HepG2 (cell line): ENCODE results near the gene CHN2. TPM values are rescaled to one million over a fixed set of nuclear protein-coding genes. Genes with fewer than 3 reads are reported as not detected.

Source experiments
- ATAC-seq: fragments of 200-7000 bp; cut with Tn5 transposase; 3 replicates; pipeline ENCODE4 v1.9.1; 2020; ENCODE audit warnings: mild to moderate bottlenecking, moderate library complexity
- BruUV-seq: library from RNA; stranded (reverse); fragments of 400-500 nt; replicated peaks from 2 replicates; lab custom pipeline; 2021; lab: Mats Ljungman, UMichigan
- CTCF ChIA-PET: fragments of 300-600 bp; formaldehyde crosslinking; extraction: SDS; loops from one replicate; lab custom pipeline; 2021; ENCODE audit warnings: low total read pairs, inconsistent platforms, low intra/inter-chr PET ratio; lab: Yijun Ruan, JAX
- POLR2A ChIA-PET: fragments of 350-600 bp; sonication (Branson Sonifier 250); formaldehyde crosslinking; loops from one replicate; lab custom pipeline; 2020; ENCODE audit warnings: antibody characterized with exemption, inconsistent platforms; lab: Yijun Ruan, JAX
- DNase-seq: peaks from one replicate; pipeline ENCODE4 v3.0.0-alpha.2; 2015; ENCODE audit warnings: low spot score
- FAIRE-seq: peaks from 3 replicates; lab custom pipeline; 2011; peaks lifted over from hg19 to GRCh38; lab: Jason Lieb, UNC
- H2AFZ ChIP-seq: one replicate; pipeline ENCODE4 v1.6.1; 2011; ENCODE audit warnings: low read length, inconsistent platforms
- H3K27ac ChIP-seq: fragments of 300-600 bp; 3 replicates; pipeline ENCODE4 v1.8.0; 2011; ENCODE audit warnings: mixed run types, mild to moderate bottlenecking, mixed read lengths, low read length, inconsistent platforms; ENCODE audit not compliant: insufficient read depth; ENCODE audit errors: extremely low read length
- H3K27me3 ChIP-seq, 2 experiments: fragments of 200-600 bp in 1 of 2; 2 replicates in 1 of 2; 3 replicates in 1 of 2; pipeline versions ENCODE4 v1.6.0 to v1.8.0; 2011; ENCODE audit warnings: low read length in 2 of 2, mild to moderate bottlenecking in 2 of 2, moderate library complexity in 2 of 2, inconsistent platforms in 1 of 2; ENCODE audit not compliant: insufficient read depth in 2 of 2, control insufficient read depth in 1 of 2
- H3K36me3 ChIP-seq, 2 experiments: fragments of 200-600 bp in 1 of 2; replicated peaks in 1 of 2; 2 replicates in 1 of 2; 3 replicates in 1 of 2; pipeline versions ENCODE4 v1.5.1 to v1.8.0; 2011; ENCODE audit warnings: low read length in 2 of 2, inconsistent platforms in 1 of 2; ENCODE audit not compliant: insufficient read depth in 2 of 2, control insufficient read depth in 1 of 2
- H3K4me1 ChIP-seq: 2 replicates; pipeline ENCODE4 v1.5.1; 2012; ENCODE audit warnings: low read length, inconsistent platforms; ENCODE audit not compliant: insufficient read depth
- H3K4me2 ChIP-seq: 2 replicates; pipeline ENCODE4 v1.6.0; 2011; ENCODE audit warnings: low read depth, low read length, inconsistent platforms
- H3K4me3 ChIP-seq, 3 experiments: fragments of 200-600 bp in 1 of 3; sonication (generic), shearing (Covaris generic) in 1 of 3; replicated peaks in 1 of 3; 2 replicates each; pipeline ENCODE4 v1.5.1; 2011 to 2016; ENCODE audit warnings: low read length in 3 of 3, inconsistent platforms in 2 of 3, low read depth in 2 of 3, mild to moderate bottlenecking in 2 of 3, control low read depth in 1 of 3, mixed read lengths in 1 of 3; ENCODE audit not compliant: insufficient read depth in 1 of 3
- H3K79me2 ChIP-seq: one replicate; pipeline ENCODE4 v1.6.1; 2011; ENCODE audit warnings: low read length, inconsistent platforms; ENCODE audit not compliant: insufficient read depth
- H3K9ac ChIP-seq: 2 replicates; pipeline ENCODE4 v1.6.0; 2011; ENCODE audit warnings: mild to moderate bottlenecking, low read depth, low read length, inconsistent platforms; ENCODE audit not compliant: insufficient read depth
- H3K9me3 ChIP-seq: 2 replicates; pipeline ENCODE4 v1.5.1; 2012; ENCODE audit warnings: mild to moderate bottlenecking, low read length
- H4K20me1 ChIP-seq: 2 replicates; pipeline ENCODE4 v1.6.0; 2011; ENCODE audit warnings: inconsistent platforms, mild to moderate bottlenecking, low read length, moderate library complexity; ENCODE audit not compliant: insufficient read depth
- ARNT2 ChIP-seq: sonication (generic); formaldehyde crosslinking; IDR thresholded peaks from 2 replicates; pipeline ENCODE4 v1.8.0; 2022; ENCODE audit warnings: mild to moderate bottlenecking, low read depth, missing genetic modification reagents, moderate library complexity
- ATF3 ChIP-seq: sonication (generic); formaldehyde crosslinking; IDR thresholded peaks from 2 replicates; pipeline ENCODE4 v1.4.0; 2020; ENCODE audit warnings: missing genetic modification reagents
- ELK4 ChIP-seq: sonication (generic); formaldehyde crosslinking; IDR thresholded peaks from 2 replicates; pipeline ENCODE4 v1.9.0; 2021; ENCODE audit warnings: missing genetic modification reagents, borderline replicate concordance
- FOXJ3 ChIP-seq: sonication (generic); formaldehyde crosslinking; IDR thresholded peaks from 2 replicates; pipeline ENCODE4 v1.4.0; 2020; ENCODE audit warnings: missing genetic modification reagents, mild to moderate bottlenecking, borderline replicate concordance
- FOXO1 ChIP-seq: sonication (generic); formaldehyde crosslinking; IDR thresholded peaks from 2 replicates; pipeline ENCODE4 v1.4.0; 2020; ENCODE audit warnings: missing genetic modification reagents
- GPN1 ChIP-seq: sonication (generic); formaldehyde crosslinking; IDR thresholded peaks from 2 replicates; pipeline ENCODE4 v1.5.1; 2020; ENCODE audit warnings: missing genetic modification reagents, borderline replicate concordance
- HMGA1 ChIP-seq: sonication (generic); formaldehyde crosslinking; conservative IDR thresholded peaks from 2 replicates; pipeline ENCODE4 v1.4.0; 2020; ENCODE audit warnings: missing genetic modification reagents
- HOXA5 ChIP-seq: sonication (generic); formaldehyde crosslinking; IDR thresholded peaks from 2 replicates; pipeline ENCODE4 v1.4.0; 2020; ENCODE audit warnings: missing genetic modification reagents
- IKZF1 ChIP-seq: fragments of 450-650 bp; IDR thresholded peaks from 2 replicates; pipeline ENCODE4 v1.7.1; 2016
- KAT8 ChIP-seq: IDR thresholded peaks from 2 replicates; pipeline ENCODE4 v1.6.1; 2016; ENCODE audit warnings: missing genetic modification reagents, missing compliant biosample characterization
- KMT2B ChIP-seq: IDR thresholded peaks from 2 replicates; pipeline ENCODE4 v1.6.1; 2016; ENCODE audit warnings: missing genetic modification reagents, missing compliant biosample characterization
- MLLT10 ChIP-seq: sonication (generic); formaldehyde crosslinking; IDR thresholded peaks from 2 replicates; pipeline ENCODE4 v1.4.0; 2020; ENCODE audit warnings: missing genetic modification reagents
- PAF1 ChIP-seq: IDR thresholded peaks from 2 replicates; pipeline ENCODE4 v1.6.1; 2016; ENCODE audit warnings: missing genetic modification reagents, missing compliant biosample characterization
- TMF1 ChIP-seq: sonication (generic); formaldehyde crosslinking; IDR thresholded peaks from 2 replicates; pipeline ENCODE4 v1.8.1; 2022; ENCODE audit warnings: low read depth, missing genetic modification reagents
- ZBTB21 ChIP-seq: sonication (generic); formaldehyde crosslinking; IDR thresholded peaks from 2 replicates; pipeline ENCODE4 v1.4.0; 2020; ENCODE audit warnings: missing genetic modification reagents
- ZNF431 ChIP-seq: sonication (generic); formaldehyde crosslinking; IDR thresholded peaks from 2 replicates; pipeline ENCODE4 v1.9.0; 2022; ENCODE audit warnings: missing genetic modification reagents, low read depth, mild to moderate bottlenecking, borderline replicate concordance
- ZNF503 ChIP-seq: sonication (generic); formaldehyde crosslinking; IDR thresholded peaks from 2 replicates; pipeline ENCODE4 v1.4.0; 2020; ENCODE audit warnings: missing genetic modification reagents
- WGBS: methylation state at CpG from one replicate; pipeline ENCODE4 v1.1.6; 2017; ENCODE audit warnings: low lambda C conversion rate; 5-methylcytosine and 5-hydroxymethylcytosine counted together
- in situ Hi-C: cut with HindIII; loops from 2 replicates; pipeline ENCODE4 v1.10.0; 2017; ENCODE audit warnings: low pct_unique_long_range_greater_than_20kb; ENCODE audit not compliant: extremely low pct_ligation_motif_present
- intact Hi-C: fragments of 100-400 bp; cut with micrococcal nuclease; formaldehyde crosslinking; loops from one replicate; pipeline ENCODE4 v1.10.0; 2022; ENCODE audit not compliant: unreplicated experiment
- polyA plus RNA-seq, 8 experiments: library from polyadenylated mRNA; depleted of rRNA in 3 of 8; stranded (reverse) in 7 of 8; unstranded in 1 of 8; fragments of >200 nt; fragmentation: Illumina TruSeq in 4 of 8; extraction: Trizol in 4 of 8; gene quantifications; 2 replicates each; pipeline versions ENCODE4 v1.2.1 to v1.2.3, GENCODE V29; 2011 to 2016; ENCODE audit warnings: low read depth in 4 of 8, missing spikeins in 1 of 8, mixed read lengths in 1 of 8; ENCODE audit not compliant: insufficient read depth in 1 of 8
- total RNA-seq, 5 experiments: library from RNA; depleted of rRNA; stranded (reverse); fragments of >200 nt; fragmentation: Illumina TruSeq; extraction: Trizol; gene quantifications; 2 replicates each; pipeline ENCODE4 v1.2.3, GENCODE V29; 2016; ENCODE audit warnings: low read depth in 1 of 5

CHN2 gene
- total and polyA plus RNA-seq, 2 of the 13 experiments (the other 11 are each of a cell fraction or from before 2014, with no cell fraction given), result 23.5 to 30.5 TPM

- TF ChIP-seq TMF1 (CRISPR knock-in tag) (no peak), ZNF431 (CRISPR knock-in tag) (no peak), GPN1 (CRISPR knock-in tag) (no peak), HMGA1 (no peak), ARNT2 (CRISPR knock-in tag) (no peak), ELK4 (no peak), MLLT10 (CRISPR knock-in tag) (no peak)
Measured at GRCh38 chr7:29364661-29365060, 170.1 kb downstream of the CHN2 start (continued).

- in situ Hi-C loops, result no loop called here
- no peaks in the 10 kb centered on the region for H4K20me1 ChIP-seq
- H2AFZ ChIP-seq, result no peak overlapping the region
- no peak overlapping the region for H3K27ac ChIP-seq
- H3K9me3 ChIP-seq, result no peaks in the 10 kb centered on the region
- H3K4me2 ChIP-seq, result no peak overlapping the region
- TF ChIP-seq FOXO1 (CRISPR knock-in tag) (no peak), KMT2B (CRISPR knock-in tag) (no peak), IKZF1 (no peak), ZNF503 (no peak), HOXA5 (CRISPR knock-in tag) (no peak), PAF1 (CRISPR knock-in tag) (no peak), ZBTB21 (CRISPR knock-in tag) (no peak), FOXJ3 (CRISPR knock-in tag) (no peak), KAT8 (CRISPR knock-in tag) (no peak), ATF3 (CRISPR knock-in tag) (no peak)
- H3K4me1 ChIP-seq, result no peaks in the 10 kb centered on the region
- H3K9ac ChIP-seq, result no peak overlapping the region
- WGBS, result 94% methylated on average over 1 of the region's 1 CpG
- peaks cover 10 to 23% of the 10 kb centered on the region in 2 experiments; a peak in 4 of 5 replicates for H3K36me3 ChIP-seq
- DNase-seq (no peak), FAIRE-seq (no peak), ATAC-seq (no peak)
- intact Hi-C loops, result no loop called here
- POLR2A ChIA-PET, result no interaction called here
- no peaks in the 10 kb centered on the region for H3K27me3 ChIP-seq
- CTCF ChIA-PET, result no interaction called here
- BruUV-seq, result no TSS peak
- H3K79me2 ChIP-seq, result no peaks in the 10 kb centered on the region
- H3K4me3 ChIP-seq, result no peak overlapping the region
Measured at GRCh38 chr7:29365423-29365822, 170.8 kb downstream of the CHN2 start.
